GM19468 (cell line): ENCODE results near the gene ANKUB1.

Experiments
- ATAC-seq: cut with Tn5 transposase; IDR thresholded peaks from one replicate; pipeline ENCODE4 v1.9.1; 2021; ENCODE audit warnings: mild to moderate bottlenecking, moderate library complexity, moderate number of reproducible peaks; ENCODE audit not compliant: unreplicated experiment; ENCODE audit errors: extremely low read depth

ANKUB1 gene

GRCh38 chr3:149810846-149811245 is 18.5 kb upstream of the ANKUB1 start:
- no peak for ATAC-seq

GRCh38 chr3:149809699-149810098 is 17.3 kb upstream of the ANKUB1 start:
- no peak for ATAC-seq

GRCh38 chr3:149808209-149808829 is 16.0 kb upstream of the ANKUB1 start:
- no peak for ATAC-seq

GRCh38 chr3:149806171-149806778 is 13.9 kb upstream of the ANKUB1 start:
- no peak for ATAC-seq

- ATAC-seq: no peak
Observed at GRCh38 chr3:149801639-149802038, 9.3 kb upstream of the ANKUB1 start.

- no peak for ATAC-seq
Observed at GRCh38 chr3:149801195-149801594, 8.8 kb upstream of the ANKUB1 start.

GRCh38 chr3:149800693-149801092 is 8.3 kb upstream of the ANKUB1 start:
- no peak for ATAC-seq

GRCh38 chr3:149796026-149796425 is 3.7 kb upstream of the ANKUB1 start:
- no peak for ATAC-seq

GRCh38 chr3:149790698-149791097 is 1.7 kb downstream of the ANKUB1 start:
- ATAC-seq: no peak

- ATAC-seq: no peak
Observed at GRCh38 chr3:149790268-149790667, 2.1 kb downstream of the ANKUB1 start.

- no peak for ATAC-seq
Observed at GRCh38 chr3:149784064-149784704, 8.2 kb downstream of the ANKUB1 start.

- ATAC-seq: no peak
Observed at GRCh38 chr3:149783576-149783975, 8.8 kb downstream of the ANKUB1 start.

- ATAC-seq: no peak
Observed at GRCh38 chr3:149781741-149782140, 10.6 kb downstream of the ANKUB1 start.

- no peak for ATAC-seq
Observed at GRCh38 chr3:149781211-149781610, 11.1 kb downstream of the ANKUB1 start.

GRCh38 chr3:149777414-149778214 is 14.7 kb downstream of the ANKUB1 start:
- no peak for ATAC-seq

- no peak for ATAC-seq
Observed at GRCh38 chr3:149776170-149776569, 16.2 kb downstream of the ANKUB1 start.

- ATAC-seq: no peak
Observed at GRCh38 chr3:149772861-149773260, 19.5 kb downstream of the ANKUB1 start.

GRCh38 chr3:149771652-149772271 is 20.6 kb downstream of the ANKUB1 start:
- peak; percentile 58 for ATAC-seq

GRCh38 chr3:149770246-149770645 is 22.1 kb downstream of the ANKUB1 start:
- ATAC-seq: no peak

- no peak for ATAC-seq
Observed at GRCh38 chr3:149768704-149769103, 23.6 kb downstream of the ANKUB1 start.
